ENCODE measurements around the gene STPG2. TPM values are rescaled to one million over a fixed set of nuclear protein-coding genes. Genes with fewer than 3 reads are reported as not detected.

The STPG2 gene
- total RNA-seq, 1 donor from 2014 or later = 0.66 TPM

DNA sequence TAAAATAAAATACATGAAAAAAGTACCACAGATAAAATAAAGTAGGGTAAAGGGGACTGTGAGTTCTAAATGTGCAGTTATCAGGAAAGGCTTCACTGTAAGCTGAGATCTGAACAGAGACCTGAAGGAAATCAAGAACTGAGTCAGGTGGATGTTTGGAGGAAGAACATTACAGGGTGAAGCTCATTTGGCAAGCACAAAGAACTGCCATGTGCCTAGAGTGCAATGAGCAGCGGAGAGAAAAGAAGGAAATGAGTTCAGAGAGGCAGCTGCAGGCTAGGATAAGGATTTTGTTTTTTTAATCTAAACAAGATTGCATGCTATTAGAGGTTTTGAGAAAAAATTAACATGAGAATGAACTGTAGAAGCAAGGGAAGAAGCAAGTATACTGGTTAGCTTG lies 373.1 kb downstream of the STPG2 start:
- Mint-ChIP-seq H3K27ac (ENCODE audit: unreplicated experiment) (no peak overlapping the region), H3K36me3 (ENCODE audit: unreplicated experiment) (no peaks in the 10 kb centered on the region), H3K4me1 (ENCODE audit: low read depth, unreplicated experiment) (no peaks in the 10 kb centered on the region), H3K9me3 (ENCODE audit: unreplicated experiment) (no peaks in the 10 kb centered on the region), H3K4me3 (ENCODE audit: unreplicated experiment) (no peak overlapping the region), H3K27me3 (ENCODE audit: unreplicated experiment) (no peaks in the 10 kb centered on the region)
- DNase-seq = no peak
- TF ChIP-seq, protein P1, sequence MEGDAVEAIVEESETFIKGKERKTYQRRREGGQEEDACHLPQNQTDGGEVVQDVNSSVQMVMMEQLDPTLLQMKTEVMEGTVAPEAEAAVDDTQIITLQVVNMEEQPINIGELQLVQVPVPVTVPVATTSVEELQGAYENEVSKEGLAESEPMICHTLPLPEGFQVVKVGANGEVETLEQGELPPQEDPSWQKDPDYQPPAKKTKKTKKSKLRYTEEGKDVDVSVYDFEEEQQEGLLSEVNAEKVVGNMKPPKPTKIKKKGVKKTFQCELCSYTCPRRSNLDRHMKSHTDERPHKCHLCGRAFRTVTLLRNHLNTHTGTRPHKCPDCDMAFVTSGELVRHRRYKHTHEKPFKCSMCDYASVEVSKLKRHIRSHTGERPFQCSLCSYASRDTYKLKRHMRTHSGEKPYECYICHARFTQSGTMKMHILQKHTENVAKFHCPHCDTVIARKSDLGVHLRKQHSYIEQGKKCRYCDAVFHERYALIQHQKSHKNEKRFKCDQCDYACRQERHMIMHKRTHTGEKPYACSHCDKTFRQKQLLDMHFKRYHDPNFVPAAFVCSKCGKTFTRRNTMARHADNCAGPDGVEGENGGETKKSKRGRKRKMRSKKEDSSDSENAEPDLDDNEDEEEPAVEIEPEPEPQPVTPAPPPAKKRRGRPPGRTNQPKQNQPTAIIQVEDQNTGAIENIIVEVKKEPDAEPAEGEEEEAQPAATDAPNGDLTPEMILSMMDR (IDR thresholded peaks at IDR 0.05; ENCODE audit: partially characterized antibody, unreplicated experiment) = no peak

DNA sequence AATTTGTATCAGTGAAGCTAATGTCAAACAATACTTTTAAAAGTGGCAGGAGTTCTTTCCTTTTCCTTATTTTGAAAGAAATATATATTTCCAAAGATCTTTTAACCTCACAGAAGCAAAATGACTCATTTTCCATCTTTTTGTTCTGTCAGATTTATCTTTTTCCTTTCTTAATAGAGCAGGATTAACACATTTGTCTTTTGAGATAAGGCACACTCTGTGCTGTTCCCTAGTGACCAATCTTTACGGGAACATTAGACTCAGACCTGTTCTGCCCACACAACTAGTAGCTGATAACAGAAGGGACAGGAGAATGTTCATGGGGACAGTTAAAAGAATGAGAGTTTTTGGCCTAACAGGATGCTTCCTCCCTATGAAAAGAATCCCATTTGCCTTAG lies 381.2 kb downstream of the STPG2 start:
- Mint-ChIP-seq H3K9me3 (ENCODE audit: unreplicated experiment) (no peaks in the 10 kb centered on the region), H3K27me3 (ENCODE audit: unreplicated experiment) (no peaks in the 10 kb centered on the region), H3K27ac (ENCODE audit: unreplicated experiment) (no peak overlapping the region), H3K4me1 (ENCODE audit: low read depth, unreplicated experiment) (peaks cover 6% of the 10 kb centered on the region), H3K4me3 (ENCODE audit: unreplicated experiment) (no peak overlapping the region), H3K36me3 (ENCODE audit: unreplicated experiment) (no peaks in the 10 kb centered on the region)
- TF ChIP-seq, protein P1 (IDR thresholded peaks at IDR 0.05; ENCODE audit: partially characterized antibody, unreplicated experiment) = no peak
- no peak for DNase-seq

DNA sequence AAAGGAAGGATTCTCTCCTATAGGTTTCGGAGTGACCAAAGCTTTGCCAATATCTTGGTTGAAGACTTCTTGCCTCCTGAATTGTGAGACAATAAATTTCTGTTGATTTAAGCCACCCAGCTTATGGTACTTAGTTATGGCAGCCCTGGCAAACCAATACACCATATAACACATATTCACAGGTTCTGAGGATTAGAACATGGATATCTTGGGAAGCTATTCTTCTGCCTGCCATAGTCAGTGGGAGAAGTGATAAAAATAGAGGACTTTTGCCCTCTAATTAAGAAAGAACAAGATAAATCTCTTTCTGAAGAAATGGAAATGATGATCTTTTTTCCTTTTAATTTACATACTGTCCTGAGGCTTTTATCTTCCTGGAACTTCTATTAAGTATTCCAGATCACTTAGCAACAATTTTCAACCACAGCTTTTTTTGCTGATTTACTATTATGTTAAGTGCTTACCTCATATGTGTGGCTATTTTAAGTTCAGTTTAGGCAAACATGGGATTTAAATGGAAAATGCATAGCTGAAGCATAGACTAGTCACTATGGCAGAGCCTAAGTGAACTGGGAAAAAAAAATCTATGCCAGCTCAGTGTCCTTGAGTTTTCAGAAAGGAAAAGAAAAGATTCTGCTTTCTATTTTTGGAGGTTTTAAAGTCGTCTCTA lies 381.7 kb downstream of the STPG2 start:
- Mint-ChIP-seq H3K4me1 (ENCODE audit: low read depth, unreplicated experiment) (peaks cover 6% of the 10 kb centered on the region), H3K27ac (ENCODE audit: unreplicated experiment) (no peak overlapping the region), H3K4me3 (ENCODE audit: unreplicated experiment) (no peak overlapping the region), H3K36me3 (ENCODE audit: unreplicated experiment) (no peaks in the 10 kb centered on the region), H3K27me3 (ENCODE audit: unreplicated experiment) (no peaks in the 10 kb centered on the region), H3K9me3 (ENCODE audit: unreplicated experiment) (no peaks in the 10 kb centered on the region)
- TF ChIP-seq, protein P1 (IDR thresholded peaks at IDR 0.05; ENCODE audit: partially characterized antibody, unreplicated experiment) = no peak
- no peak for DNase-seq

- TF ChIP-seq, protein P1 (IDR thresholded peaks at IDR 0.05; ENCODE audit: partially characterized antibody, unreplicated experiment) = no peak
- Mint-ChIP-seq H3K27me3 (ENCODE audit: unreplicated experiment) (no peaks in the 10 kb centered on the region), H3K4me1 (ENCODE audit: low read depth, unreplicated experiment) (peaks cover 6% of the 10 kb centered on the region), H3K4me3 (ENCODE audit: unreplicated experiment) (no peak overlapping the region), H3K9me3 (ENCODE audit: unreplicated experiment) (no peaks in the 10 kb centered on the region), H3K36me3 (ENCODE audit: unreplicated experiment) (no peaks in the 10 kb centered on the region), H3K27ac (ENCODE audit: unreplicated experiment) (no peak overlapping the region)
- DNase-seq = no peak
Measured at GRCh38 chr4:97759785-97760184, 383.5 kb downstream of the STPG2 start.

DNA sequence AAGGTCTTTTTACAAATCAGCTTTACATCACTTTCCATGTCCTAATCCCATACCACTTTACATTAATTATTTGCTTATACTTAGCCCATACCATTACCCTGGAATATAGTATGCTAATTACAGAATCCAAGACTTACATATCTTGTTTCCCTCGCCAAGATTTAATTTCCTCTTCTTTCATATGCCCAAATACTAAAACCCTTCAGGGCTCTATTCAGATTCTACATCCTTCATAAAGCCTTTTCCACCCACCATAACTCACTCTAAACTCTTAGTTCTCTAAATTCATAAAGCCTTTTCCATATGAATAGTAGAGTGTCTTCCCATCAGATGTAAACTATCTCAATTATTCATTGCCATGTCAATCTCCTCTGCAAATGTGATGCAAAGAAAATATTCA lies 390.7 kb downstream of the STPG2 start:
- TF ChIP-seq, protein P1 (IDR thresholded peaks at IDR 0.05; ENCODE audit: partially characterized antibody, unreplicated experiment) = no peak
- peaks cover 3% of the 10 kb centered on the region for H3K4me1 Mint-ChIP-seq (ENCODE audit: low read depth, unreplicated experiment)
- no peaks in the 10 kb centered on the region for H3K27me3 Mint-ChIP-seq (ENCODE audit: unreplicated experiment)
- no peak for DNase-seq
- no peaks in the 10 kb centered on the region for H3K9me3 Mint-ChIP-seq (ENCODE audit: unreplicated experiment)
- no peak overlapping the region for H3K27ac Mint-ChIP-seq (ENCODE audit: unreplicated experiment)
- no peaks in the 10 kb centered on the region for H3K36me3 Mint-ChIP-seq (ENCODE audit: unreplicated experiment)
- no peak overlapping the region for H3K4me3 Mint-ChIP-seq (ENCODE audit: unreplicated experiment)

Data from glutamatergic neuron (in vitro differentiated cells).